Erythroblast (primary cell): ENCODE results near the gene RNF113B.

Source experiments
- GATA1 ChIP-seq: IDR thresholded peaks from 2 replicates; pipeline ENCODE4 v1.6.1; 2011; ENCODE audit warnings: low read depth, mild to moderate bottlenecking, control low read depth, low read length, moderate library complexity
- POLR2A ChIP-seq: IDR thresholded peaks from 2 replicates; pipeline ENCODE4 v1.6.1; 2011; ENCODE audit warnings: mild to moderate bottlenecking, low read length

- TF ChIP-seq POLR2A (no peak), GATA1 (no peak)
Observed at GRCh38 chr13:98224557-98224956, 47.5 kb upstream of the RNF113B start.
